ENCODE measurements around the gene FAM9C. TPM values are rescaled to one million over a fixed set of nuclear protein-coding genes. Genes with fewer than 3 reads are reported as not detected.

Gene FAM9C
- total RNA-seq, 1 experiment from 2014 or later = not detected

- no peak for TF ChIP-seq POLR2AphosphoS5 (IDR thresholded peaks at IDR 0.05; ENCODE audit: low read depth, low read length)
- TF ChIP-seq TCF7L2 (IDR thresholded peaks at IDR 0.05; ENCODE audit: low read depth, low read length) = no peak
- TF ChIP-seq SIN3A (IDR thresholded peaks at IDR 0.05; ENCODE audit: borderline replicate concordance, insufficient read depth, low read depth, low read length) = no peak
- TF ChIP-seq, protein P1, sequence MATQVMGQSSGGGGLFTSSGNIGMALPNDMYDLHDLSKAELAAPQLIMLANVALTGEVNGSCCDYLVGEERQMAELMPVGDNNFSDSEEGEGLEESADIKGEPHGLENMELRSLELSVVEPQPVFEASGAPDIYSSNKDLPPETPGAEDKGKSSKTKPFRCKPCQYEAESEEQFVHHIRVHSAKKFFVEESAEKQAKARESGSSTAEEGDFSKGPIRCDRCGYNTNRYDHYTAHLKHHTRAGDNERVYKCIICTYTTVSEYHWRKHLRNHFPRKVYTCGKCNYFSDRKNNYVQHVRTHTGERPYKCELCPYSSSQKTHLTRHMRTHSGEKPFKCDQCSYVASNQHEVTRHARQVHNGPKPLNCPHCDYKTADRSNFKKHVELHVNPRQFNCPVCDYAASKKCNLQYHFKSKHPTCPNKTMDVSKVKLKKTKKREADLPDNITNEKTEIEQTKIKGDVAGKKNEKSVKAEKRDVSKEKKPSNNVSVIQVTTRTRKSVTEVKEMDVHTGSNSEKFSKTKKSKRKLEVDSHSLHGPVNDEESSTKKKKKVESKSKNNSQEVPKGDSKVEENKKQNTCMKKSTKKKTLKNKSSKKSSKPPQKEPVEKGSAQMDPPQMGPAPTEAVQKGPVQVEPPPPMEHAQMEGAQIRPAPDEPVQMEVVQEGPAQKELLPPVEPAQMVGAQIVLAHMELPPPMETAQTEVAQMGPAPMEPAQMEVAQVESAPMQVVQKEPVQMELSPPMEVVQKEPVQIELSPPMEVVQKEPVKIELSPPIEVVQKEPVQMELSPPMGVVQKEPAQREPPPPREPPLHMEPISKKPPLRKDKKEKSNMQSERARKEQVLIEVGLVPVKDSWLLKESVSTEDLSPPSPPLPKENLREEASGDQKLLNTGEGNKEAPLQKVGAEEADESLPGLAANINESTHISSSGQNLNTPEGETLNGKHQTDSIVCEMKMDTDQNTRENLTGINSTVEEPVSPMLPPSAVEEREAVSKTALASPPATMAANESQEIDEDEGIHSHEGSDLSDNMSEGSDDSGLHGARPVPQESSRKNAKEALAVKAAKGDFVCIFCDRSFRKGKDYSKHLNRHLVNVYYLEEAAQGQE (IDR thresholded peaks at IDR 0.05; ENCODE audit: insufficient read depth in 1 of 2, low read depth in 2 of 2, low read length in 1 of 2) = no peak
- TF ChIP-seq, protein P2, sequence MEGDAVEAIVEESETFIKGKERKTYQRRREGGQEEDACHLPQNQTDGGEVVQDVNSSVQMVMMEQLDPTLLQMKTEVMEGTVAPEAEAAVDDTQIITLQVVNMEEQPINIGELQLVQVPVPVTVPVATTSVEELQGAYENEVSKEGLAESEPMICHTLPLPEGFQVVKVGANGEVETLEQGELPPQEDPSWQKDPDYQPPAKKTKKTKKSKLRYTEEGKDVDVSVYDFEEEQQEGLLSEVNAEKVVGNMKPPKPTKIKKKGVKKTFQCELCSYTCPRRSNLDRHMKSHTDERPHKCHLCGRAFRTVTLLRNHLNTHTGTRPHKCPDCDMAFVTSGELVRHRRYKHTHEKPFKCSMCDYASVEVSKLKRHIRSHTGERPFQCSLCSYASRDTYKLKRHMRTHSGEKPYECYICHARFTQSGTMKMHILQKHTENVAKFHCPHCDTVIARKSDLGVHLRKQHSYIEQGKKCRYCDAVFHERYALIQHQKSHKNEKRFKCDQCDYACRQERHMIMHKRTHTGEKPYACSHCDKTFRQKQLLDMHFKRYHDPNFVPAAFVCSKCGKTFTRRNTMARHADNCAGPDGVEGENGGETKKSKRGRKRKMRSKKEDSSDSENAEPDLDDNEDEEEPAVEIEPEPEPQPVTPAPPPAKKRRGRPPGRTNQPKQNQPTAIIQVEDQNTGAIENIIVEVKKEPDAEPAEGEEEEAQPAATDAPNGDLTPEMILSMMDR (IDR thresholded peaks at IDR 0.05) = no peak
Observed at GRCh38 chrX:13077168-13077567, 32.7 kb upstream of the FAM9C start.

GRCh38 chrX:13076176-13076961 is 31.9 kb upstream of the FAM9C start:
- ChIA-PET CTCF (no interaction called here), POLR2A (no interaction called here)
- TF ChIP-seq, protein P2 (IDR thresholded peaks at IDR 0.05) = no peak
- TF ChIP-seq POLR2AphosphoS5 (IDR thresholded peaks at IDR 0.05; ENCODE audit: low read depth, low read length) (no peak), TCF7L2 (IDR thresholded peaks at IDR 0.05; ENCODE audit: low read depth, low read length) (no peak), SIN3A (IDR thresholded peaks at IDR 0.05; ENCODE audit: borderline replicate concordance, insufficient read depth, low read depth, low read length) (no peak)
- TF ChIP-seq, protein P1 (IDR thresholded peaks at IDR 0.05; ENCODE audit: insufficient read depth in 1 of 2, low read depth in 2 of 2, low read length in 1 of 2) = no peak
- Histone ChIP-seq H3K27ac (ENCODE audit: low read length) (peak overlapping the region; percentile 34; the same call in 1 of the 2 replicates), H3K36me3 (ENCODE audit: control insufficient read depth, insufficient read depth, low read length) (no peaks in the 10 kb centered on the region), H3K4me1 (ENCODE audit: control insufficient read depth, insufficient read depth, low read length) (peaks cover 3% of the 10 kb centered on the region; the same call in 1 of the 2 replicates), H3K9me3 (ENCODE audit: control insufficient read depth, insufficient read depth, low read depth, low read length) (no peaks in the 10 kb centered on the region), H3K4me3 (ENCODE audit: low read depth in 2 of 2, low read length in 2 of 2) (no peak overlapping the region), H3K27me3 (ENCODE audit: control insufficient read depth, insufficient read depth, low read length) (no peaks in the 10 kb centered on the region)
- no peak for ATAC-seq
- no TSS peak for BruUV-seq (replicated peaks)
- in situ Hi-C loops (cut with HindIII; ENCODE audit: low pct_unique_long_range_greater_than_20kb, low sequenced_read_pairs) (no loop called here), intact Hi-C loops (cut with micrococcal nuclease; ENCODE audit: unreplicated experiment) (loop anchor here (10.0 kb wide), 1 partner anchor 102 kb away; the partner anchor contains the start of gene TMSB4X)
- no peak for DNase-seq (ENCODE audit: low read depth, low spot score)

More at GRCh38 chrX:13077168-13077567, 32.7 kb upstream of the FAM9C start:
- in situ Hi-C loops (cut with HindIII; ENCODE audit: low pct_unique_long_range_greater_than_20kb, low sequenced_read_pairs) = no loop called here
- H3K36me3 ChIP-seq (ENCODE audit: control insufficient read depth, insufficient read depth, low read length) = no peaks in the 10 kb centered on the region
- no peak for ATAC-seq
- no TSS peak for BruUV-seq (replicated peaks)
- peak overlapping the region; percentile 82; the same call in 1 of the 2 replicates for H3K27ac ChIP-seq (ENCODE audit: low read length)
- CTCF ChIA-PET = no interaction called here
- no peak for DNase-seq (ENCODE audit: low read depth, low spot score)
- POLR2A ChIA-PET = no interaction called here
- H3K9me3 ChIP-seq (ENCODE audit: control insufficient read depth, insufficient read depth, low read depth, low read length) = no peaks in the 10 kb centered on the region
- H3K4me3 ChIP-seq (ENCODE audit: low read depth in 2 of 2, low read length in 2 of 2) = no peak overlapping the region
- intact Hi-C loops (cut with micrococcal nuclease; ENCODE audit: unreplicated experiment) = loop anchor here (10.0 kb wide), 1 partner anchor 102 kb away; the partner anchor contains the start of gene TMSB4X
- peaks cover 3% of the 10 kb centered on the region; the same call in 1 of the 2 replicates for H3K4me1 ChIP-seq (ENCODE audit: control insufficient read depth, insufficient read depth, low read length)
- H3K27me3 ChIP-seq (ENCODE audit: control insufficient read depth, insufficient read depth, low read length) = no peaks in the 10 kb centered on the region
